GM10248 (cell line): ENCODE data around the gene EPHA3.

Experiments
- CTCF ChIA-PET: fragments of 300-600 bp; sonication (Branson Sonifier 250); formaldehyde crosslinking; extraction: SDS; loops from one replicate; lab custom pipeline; 2021; ENCODE audit warnings: antibody characterized with exemption; lab: Yijun Ruan, JAX
- POLR2A ChIA-PET: fragments of 350-650 bp; sonication (Branson Sonifier 250); formaldehyde crosslinking; extraction: SDS; loops from one replicate; lab custom pipeline; 2020; ENCODE audit warnings: antibody characterized with exemption; lab: Yijun Ruan, JAX
- DNase-seq: peaks from one replicate; pipeline ENCODE4 v3.0.0; 2012; ENCODE audit errors: extremely low spot score
- CTCF ChIP-seq: IDR thresholded peaks from 2 replicates; pipeline ENCODE4 v1.5.1; 2012; ENCODE audit warnings: mild to moderate bottlenecking, low read depth; ENCODE audit errors: extremely low read depth, missing control alignments, control extremely low read depth

The EPHA3 gene

DNA sequence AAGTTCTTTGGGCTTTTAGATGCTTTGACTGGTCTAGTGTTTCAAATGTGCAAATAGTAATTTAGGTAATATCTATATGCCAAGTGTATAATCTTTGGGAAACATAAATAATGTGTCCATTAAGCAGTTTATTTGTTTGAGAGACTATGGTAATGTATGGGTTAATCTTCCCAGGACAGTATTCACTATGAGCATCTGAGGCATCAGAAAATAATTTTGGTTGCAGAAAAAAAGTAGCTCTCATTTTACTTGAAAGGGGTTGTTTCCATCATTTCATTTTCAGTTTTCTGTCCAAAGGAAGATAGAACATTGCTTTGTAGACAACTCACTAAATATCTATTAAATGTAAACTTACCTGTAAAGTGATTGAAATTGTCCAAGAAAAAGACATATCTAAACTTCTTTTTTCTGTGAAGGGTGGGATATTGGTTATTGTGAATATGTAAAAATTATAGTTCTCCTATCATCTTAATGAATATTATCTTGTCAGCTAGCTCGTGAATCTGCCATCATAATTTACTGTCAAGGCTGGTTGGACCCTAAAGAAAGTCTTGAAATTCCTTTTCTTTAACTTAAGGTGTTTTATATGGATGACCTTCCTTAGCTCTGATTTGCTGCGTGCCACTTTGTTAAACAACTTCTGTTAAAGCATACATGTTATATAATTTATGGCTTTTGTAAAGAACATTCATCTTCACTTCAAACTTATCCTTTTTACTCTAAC lies 108.8 kb downstream of the EPHA3 start:
- CTCF ChIA-PET, result interaction anchor here (1.2 kb wide), 1 partner anchor 10 kb away, joined by 3 read pairs; no protein-coding TSS in a partner anchor
- DNase-seq, result no peak
- POLR2A ChIA-PET, result no interaction called here
- no peak for TF ChIP-seq CTCF

DNA sequence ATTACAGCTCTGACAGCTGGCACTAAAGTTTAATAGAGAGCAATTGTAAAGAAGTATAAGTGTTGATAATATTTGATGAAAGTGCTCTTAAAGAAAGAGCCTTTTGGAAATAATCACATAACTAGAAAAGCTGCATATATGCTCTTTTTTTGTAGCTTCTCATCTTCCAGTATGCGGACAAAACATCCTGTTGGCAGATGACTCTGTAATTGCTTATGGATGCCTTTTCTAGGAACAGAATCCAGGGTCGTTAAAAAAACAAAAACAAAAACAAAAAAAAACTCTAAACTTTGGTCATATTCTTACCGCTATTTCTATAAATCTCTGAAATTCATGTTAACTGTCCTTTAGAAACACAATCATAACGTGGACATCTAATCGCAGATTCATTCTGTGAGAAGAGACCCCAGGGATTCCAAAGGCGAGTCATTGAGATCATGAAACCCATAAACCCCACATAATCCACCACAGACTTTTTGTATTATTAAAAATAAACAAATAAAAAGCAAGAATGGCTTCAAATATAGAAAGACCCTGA lies 109.8 kb downstream of the EPHA3 start:
- no peak for TF ChIP-seq CTCF
- no peak for DNase-seq
- CTCF ChIA-PET, result interaction anchor here (1.2 kb wide), 1 partner anchor 9 kb away, joined by 3 read pairs; no protein-coding TSS in a partner anchor
- POLR2A ChIA-PET, result no interaction called here

DNA sequence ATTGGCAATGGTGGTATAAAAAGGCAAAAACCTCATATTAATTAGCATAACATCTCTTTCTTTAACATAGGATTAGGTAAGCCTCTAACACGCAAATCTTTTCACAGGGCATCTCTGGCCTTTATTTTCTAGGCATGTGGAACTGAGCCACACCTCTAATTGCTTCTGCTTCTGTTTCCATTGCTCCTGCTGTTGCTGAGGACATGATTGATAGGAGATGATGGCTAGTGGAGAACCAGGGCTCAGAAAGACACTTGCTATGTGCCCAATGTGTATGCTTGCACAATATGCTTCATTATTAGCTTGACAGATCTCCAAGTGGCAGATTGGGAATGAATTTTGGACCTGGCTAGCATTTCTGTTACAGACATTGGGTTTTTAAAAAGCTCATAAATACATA lies 114.5 kb downstream of the EPHA3 start:
- DNase-seq, result no peak
- TF ChIP-seq CTCF, result no peak
- ChIA-PET CTCF (no interaction called here), POLR2A (no interaction called here)

DNA sequence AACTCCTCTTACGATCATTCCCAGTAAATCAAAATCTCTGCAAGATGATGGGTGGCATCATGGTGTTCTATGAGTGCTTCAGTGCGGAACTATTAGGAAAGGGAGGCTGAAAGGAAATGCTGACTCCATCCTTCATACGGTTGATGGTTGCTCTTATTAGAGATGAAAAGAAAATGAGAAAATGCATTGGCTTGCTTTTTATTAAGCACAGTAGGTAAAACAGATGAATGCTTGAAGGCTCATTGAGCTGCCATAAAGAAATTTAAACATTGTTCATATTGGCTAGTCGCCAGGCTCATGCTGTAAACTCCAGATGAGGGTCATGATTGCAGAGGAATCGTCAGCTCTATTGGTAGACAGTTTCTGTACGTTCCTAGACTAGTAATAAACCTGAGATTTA lies 115.8 kb downstream of the EPHA3 start:
- POLR2A ChIA-PET, result no interaction called here
- DNase-seq, result no peak
- CTCF ChIA-PET, result interaction anchor here (0.9 kb wide), 1 partner anchor 10 kb away, joined by 3 read pairs; no protein-coding TSS in a partner anchor
- TF ChIP-seq CTCF, result no peak

DNA sequence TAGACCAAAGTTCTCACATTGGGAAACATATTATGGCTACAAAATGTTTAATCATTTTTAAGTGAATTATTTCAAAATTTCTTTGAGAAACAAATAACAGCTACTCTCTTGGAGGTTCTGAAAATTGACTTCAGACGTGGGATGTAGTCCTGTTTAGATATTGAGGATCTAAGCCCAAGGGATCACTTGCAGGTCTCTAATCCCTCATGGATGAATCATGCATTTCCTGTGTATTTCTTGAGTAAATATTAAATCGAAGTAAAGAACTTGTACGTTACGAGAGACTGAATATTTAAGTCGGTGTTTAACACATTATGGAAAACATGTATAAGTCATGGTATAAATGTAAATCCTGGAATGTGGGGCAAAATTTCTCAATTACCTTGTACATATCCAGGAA lies 119.8 kb downstream of the EPHA3 start:
- POLR2A ChIA-PET, result no interaction called here
- DNase-seq, result no peak

DNA sequence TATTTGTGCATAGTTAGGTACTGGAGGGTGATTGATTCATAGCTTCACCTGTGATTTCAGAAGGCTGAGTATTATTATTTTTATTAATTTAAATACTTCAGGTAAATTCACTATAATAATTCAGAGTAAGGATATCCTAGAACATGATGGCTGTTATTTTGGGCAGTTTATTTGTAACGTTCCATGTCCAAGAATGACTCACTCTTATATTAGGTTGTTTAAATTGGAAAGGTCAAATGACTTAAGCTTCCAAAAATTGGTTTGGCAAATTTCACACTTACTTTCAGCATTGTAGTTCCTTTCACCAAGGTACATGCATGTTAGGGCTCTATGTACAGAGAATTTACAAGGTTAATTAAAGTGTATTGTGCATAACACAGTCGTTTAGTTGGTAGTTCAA lies 120.2 kb downstream of the EPHA3 start:
- TF ChIP-seq CTCF, result no peak
- ChIA-PET POLR2A (no interaction called here), CTCF (no interaction called here)
- no peak for DNase-seq

More for the DNA sequence above, 119.8 kb downstream of the EPHA3 start:
- TF ChIP-seq CTCF, result no peak
- CTCF ChIA-PET, result no interaction called here
